GM19455 (cell line): ENCODE measurements around the gene ADGRF5.
"Not testable (repeated sequence)": the region's sequence is repeated elsewhere in the genome, so short reads cannot be mapped to it uniquely, and the experiment has no call there.

Experiments used
- ATAC-seq: cut with Tn5 transposase; IDR thresholded peaks from one replicate; pipeline ENCODE4 v1.9.1; 2021; ENCODE audit not compliant: unreplicated experiment

ADGRF5 gene

DNA sequence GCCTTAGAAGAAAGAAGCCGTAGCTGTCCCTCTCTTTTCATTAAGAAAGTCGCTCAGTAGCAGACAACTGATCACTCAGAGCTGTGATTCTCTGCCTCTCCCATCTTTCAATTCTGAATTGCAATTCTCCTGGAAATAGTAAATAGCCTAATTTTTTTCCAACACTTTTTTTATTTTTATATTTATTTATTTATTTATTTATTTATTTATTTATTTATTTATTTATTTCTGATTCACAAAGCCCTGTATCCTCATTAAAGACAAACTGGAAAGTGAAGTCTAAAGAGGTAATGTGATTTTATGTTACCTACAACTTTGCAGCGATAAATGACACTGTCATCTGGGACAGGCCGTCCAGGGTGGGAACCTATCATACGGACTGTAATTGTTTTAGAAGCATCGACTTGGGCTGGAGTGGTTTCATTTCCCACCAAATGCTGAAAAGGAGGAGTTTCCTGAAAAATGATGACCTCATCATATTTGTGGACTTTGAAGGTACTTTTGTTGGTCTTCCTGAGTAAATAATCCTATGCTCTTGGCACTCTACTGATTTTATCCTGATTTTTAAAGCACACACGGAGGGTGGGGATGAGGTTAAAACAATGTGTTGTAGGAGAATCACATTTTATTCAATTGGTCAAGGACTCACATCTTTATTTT lies 87.4 kb downstream of the ADGRF5 start:
- not testable (repeated sequence) for ATAC-seq

DNA sequence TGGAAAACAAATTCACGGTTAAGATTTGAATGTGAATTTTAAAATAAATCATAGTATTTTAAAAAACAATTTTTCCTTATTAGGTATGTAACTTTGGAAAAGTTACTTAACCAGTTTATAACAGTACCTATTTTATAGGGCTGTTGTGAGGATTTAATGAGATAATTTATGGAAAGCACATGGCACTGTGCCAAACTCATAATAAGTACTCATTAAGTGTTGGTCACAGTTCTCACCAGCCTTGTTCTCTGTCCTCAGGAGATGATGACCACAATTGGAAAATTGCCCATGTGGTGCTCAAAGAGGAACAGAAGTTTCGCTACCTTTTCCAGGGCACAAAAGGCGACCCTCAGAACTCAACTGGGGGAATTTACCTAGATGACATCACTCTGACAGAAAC lies 88.9 kb downstream of the ADGRF5 start:
- ATAC-seq = no peak

DNA sequence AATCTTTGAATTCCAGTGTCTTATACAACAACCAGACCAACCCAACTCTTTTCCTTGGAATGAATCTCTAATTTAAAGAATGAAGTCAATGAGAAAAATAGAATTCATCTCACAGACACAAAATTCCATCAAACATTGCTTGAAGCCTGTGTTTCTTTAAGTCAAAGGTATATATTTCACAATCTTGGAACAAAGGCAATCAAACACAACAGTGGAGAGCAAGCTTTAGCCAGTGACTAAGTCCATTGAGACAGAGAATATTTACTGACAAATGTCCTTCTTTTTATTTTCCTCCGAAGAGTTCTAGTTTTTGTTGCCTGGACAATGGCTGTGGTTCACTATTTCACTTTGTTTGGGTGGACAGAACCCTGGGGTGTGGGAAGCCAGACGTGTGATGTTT lies 92.8 kb downstream of the ADGRF5 start:
- no peak for ATAC-seq

DNA sequence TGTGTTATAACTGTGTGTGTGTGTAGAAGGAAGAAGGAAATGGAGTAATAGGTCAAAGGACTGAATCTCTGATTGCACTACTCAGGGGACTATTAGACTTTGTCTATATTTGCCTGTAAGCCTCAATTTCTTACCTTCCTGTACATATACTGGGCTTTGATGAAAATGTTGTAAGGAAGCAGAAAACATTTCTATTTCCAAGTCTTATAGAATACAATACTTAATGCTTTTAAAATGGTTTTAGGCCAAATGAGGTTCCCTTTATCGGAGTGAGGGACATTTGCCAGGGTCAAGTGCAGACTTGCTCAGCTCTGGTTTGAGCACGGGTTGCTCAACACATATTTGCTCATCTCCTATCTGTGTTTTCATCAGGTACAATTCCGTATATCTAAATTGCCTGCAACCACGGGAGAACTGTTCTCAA lies 100.3 kb downstream of the ADGRF5 start:
- no peak for ATAC-seq

DNA sequence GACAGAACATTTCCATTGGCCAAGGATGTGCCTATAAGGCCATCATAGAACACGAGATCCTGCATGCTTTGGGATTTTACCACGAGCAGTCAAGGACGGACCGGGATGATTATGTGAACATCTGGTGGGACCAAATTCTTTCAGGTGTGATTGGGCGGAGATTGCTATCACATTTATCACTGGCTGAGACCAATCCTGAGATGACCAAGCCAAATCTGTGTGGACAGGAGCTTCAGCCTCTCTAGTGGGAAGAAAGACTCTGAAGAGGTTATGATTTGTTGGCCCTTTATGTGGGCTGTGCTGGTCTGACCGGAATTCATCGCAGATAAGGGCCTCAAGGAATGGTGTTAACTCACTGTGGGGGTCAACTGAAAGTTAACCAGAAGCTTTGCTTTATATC lies 102.2 kb downstream of the ADGRF5 start:
- ATAC-seq = no peak

DNA sequence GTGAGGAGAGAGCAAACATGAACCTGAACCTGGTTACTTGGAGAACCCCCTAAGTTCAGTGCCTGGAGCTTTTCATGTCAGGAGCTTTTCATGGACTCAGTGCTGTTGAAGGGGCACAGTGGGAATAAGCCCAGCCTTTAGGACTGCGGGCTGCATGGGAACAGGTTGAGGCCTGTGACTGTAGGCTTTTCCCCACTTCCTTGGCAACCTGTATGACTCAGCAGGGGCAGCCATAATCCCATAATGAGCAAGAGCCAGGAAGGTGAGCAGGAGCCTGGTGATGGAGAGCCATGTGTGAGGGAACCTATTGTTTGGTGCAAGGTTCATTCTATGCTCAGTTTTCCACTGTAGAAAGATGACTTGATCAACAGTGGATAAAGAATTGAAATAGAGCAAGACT lies 105.1 kb downstream of the ADGRF5 start:
- no peak for ATAC-seq

DNA sequence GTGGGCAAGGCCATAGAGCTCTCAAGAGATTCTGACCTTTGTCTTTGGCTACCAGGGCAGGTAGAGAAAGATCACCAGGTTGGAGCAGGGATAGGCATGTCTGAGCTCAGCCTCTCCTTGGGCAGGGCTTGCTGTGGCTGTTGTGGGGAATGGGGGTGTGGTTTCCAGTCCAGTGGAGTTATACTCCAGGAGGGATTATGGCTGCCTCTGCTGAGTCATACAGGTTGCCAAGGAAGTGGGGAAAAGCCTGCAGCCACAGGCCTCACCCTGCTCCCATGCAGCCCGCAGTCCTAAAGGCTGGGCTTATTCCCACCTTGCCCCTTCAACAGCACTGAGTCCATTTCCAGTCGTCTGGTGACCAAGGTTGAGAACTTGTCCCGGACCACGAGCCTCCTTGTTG lies 106.6 kb downstream of the ADGRF5 start:
- ATAC-seq = no peak

DNA sequence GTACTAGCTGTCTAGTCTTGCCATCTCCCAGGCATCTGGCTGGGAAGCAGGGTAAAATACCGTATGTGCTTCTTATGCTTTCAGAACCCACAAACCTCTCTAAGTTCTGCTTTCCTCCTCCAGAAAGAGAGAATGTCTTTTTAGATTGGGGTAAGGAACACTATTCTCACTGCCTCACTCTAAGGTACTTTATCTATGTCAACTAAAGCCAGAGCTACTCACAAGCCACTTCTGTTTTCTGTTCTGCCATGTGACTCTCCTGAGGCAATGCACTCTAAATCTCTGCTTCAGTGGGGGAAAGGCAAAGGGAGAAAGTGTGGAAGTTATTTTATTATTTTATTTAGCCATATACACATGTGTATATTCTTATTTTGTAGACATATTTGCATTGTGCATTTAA lies 112.9 kb downstream of the ADGRF5 start:
- no peak for ATAC-seq
